Measurements from ENCODE around the gene RBM19. TPM values are rescaled to one million over a fixed set of nuclear protein-coding genes. Genes with fewer than 3 reads are reported as not detected.

RBM19 gene
- total RNA-seq, 2 experiments from 2014 or later, result 41.7 to 42.6 TPM

- POLR2A ChIA-PET, result no interaction called here
- Mint-ChIP-seq H3K27ac (no peak overlapping the region), H3K27me3 (no peaks in the 10 kb centered on the region), H3K9me3 (no peaks in the 10 kb centered on the region), H3K4me3 (no peak overlapping the region), H3K4me1 (peaks cover 1% of the 10 kb centered on the region), H3K36me3 (no peaks in the 10 kb centered on the region)
- DNase-seq, result no peak
- ATAC-seq (ENCODE audit: low read depth), result no peak
These were observed 121.5 kb downstream of the RBM19 start for GRCh38 chr12:113844495-113845210.

- Mint-ChIP-seq H3K36me3 (no peaks in the 10 kb centered on the region), H3K27me3 (no peaks in the 10 kb centered on the region), H3K27ac (no peak overlapping the region), H3K9me3 (no peaks in the 10 kb centered on the region), H3K4me3 (no peak overlapping the region), H3K4me1 (peaks cover 4% of the 10 kb centered on the region)
- ATAC-seq (ENCODE audit: low read depth) (no peak), DNase-seq (no peak)
- POLR2A ChIA-PET, result no interaction called here
These were observed 123.4 kb downstream of the RBM19 start for GRCh38 chr12:113842699-113843098.

GRCh38 chr12:113841786-113842185 is 124.3 kb downstream of the RBM19 start:
- H3K9me3 Mint-ChIP-seq, result no peaks in the 10 kb centered on the region
- ATAC-seq (ENCODE audit: low read depth), result no peak
- DNase-seq, result no peak
- POLR2A ChIA-PET, result no interaction called here
- H3K4me1 Mint-ChIP-seq, result peaks cover 4% of the 10 kb centered on the region
- H3K27ac Mint-ChIP-seq, result no peak overlapping the region
- no peaks in the 10 kb centered on the region for H3K36me3 Mint-ChIP-seq
- H3K27me3 Mint-ChIP-seq, result no peaks in the 10 kb centered on the region
- H3K4me3 Mint-ChIP-seq, result no peak overlapping the region

GRCh38 chr12:113840401-113841042 is 125.6 kb downstream of the RBM19 start:
- no peak overlapping the region for H3K4me3 Mint-ChIP-seq
- DNase-seq (no peak), ATAC-seq (ENCODE audit: low read depth) (no peak)
- no peaks in the 10 kb centered on the region for H3K9me3 Mint-ChIP-seq
- H3K27me3 Mint-ChIP-seq, result no peaks in the 10 kb centered on the region
- POLR2A ChIA-PET, result no interaction called here
- peak overlapping the region; percentile 18 for H3K27ac Mint-ChIP-seq
- peaks cover 4% of the 10 kb centered on the region for H3K4me1 Mint-ChIP-seq
- H3K36me3 Mint-ChIP-seq, result no peaks in the 10 kb centered on the region

GRCh38 chr12:113838896-113839295 is 127.2 kb downstream of the RBM19 start:
- Mint-ChIP-seq H3K9me3 (no peaks in the 10 kb centered on the region), H3K27ac (no peak overlapping the region), H3K4me3 (no peak overlapping the region), H3K4me1 (peaks cover 4% of the 10 kb centered on the region), H3K36me3 (no peaks in the 10 kb centered on the region), H3K27me3 (no peaks in the 10 kb centered on the region)
- no peak for DNase-seq
- POLR2A ChIA-PET, result no interaction called here
- peak; percentile 44 for ATAC-seq (ENCODE audit: low read depth)

- POLR2A ChIA-PET, result no interaction called here
- Mint-ChIP-seq H3K36me3 (no peaks in the 10 kb centered on the region), H3K4me3 (no peak overlapping the region), H3K4me1 (peaks cover 4% of the 10 kb centered on the region), H3K27me3 (no peaks in the 10 kb centered on the region), H3K27ac (no peak overlapping the region), H3K9me3 (no peaks in the 10 kb centered on the region)
- no peak for DNase-seq
- no peak for ATAC-seq (ENCODE audit: low read depth)
These were observed 128.4 kb downstream of the RBM19 start for GRCh38 chr12:113837528-113838296.

GRCh38 chr12:113837084-113837483 is 129.0 kb downstream of the RBM19 start:
- H3K4me1 Mint-ChIP-seq, result peaks cover 4% of the 10 kb centered on the region
- POLR2A ChIA-PET, result no interaction called here
- ATAC-seq (ENCODE audit: low read depth), result no peak
- no peaks in the 10 kb centered on the region for H3K27me3 Mint-ChIP-seq
- DNase-seq, result no peak
- no peaks in the 10 kb centered on the region for H3K36me3 Mint-ChIP-seq
- H3K9me3 Mint-ChIP-seq, result no peaks in the 10 kb centered on the region
- no peak overlapping the region for H3K4me3 Mint-ChIP-seq
- no peak overlapping the region for H3K27ac Mint-ChIP-seq

GRCh38 chr12:113835896-113836295 is 130.2 kb downstream of the RBM19 start:
- Mint-ChIP-seq H3K4me3 (no peak overlapping the region), H3K4me1 (peaks cover 4% of the 10 kb centered on the region), H3K27me3 (no peaks in the 10 kb centered on the region), H3K36me3 (no peaks in the 10 kb centered on the region), H3K27ac (no peak overlapping the region), H3K9me3 (no peaks in the 10 kb centered on the region)
- ATAC-seq (ENCODE audit: low read depth) (no peak), DNase-seq (no peak)
- POLR2A ChIA-PET, result no interaction called here

GRCh38 chr12:113835433-113835832 is 130.7 kb downstream of the RBM19 start:
- ATAC-seq (ENCODE audit: low read depth), result no peak
- no peaks in the 10 kb centered on the region for H3K9me3 Mint-ChIP-seq
- peaks cover 4% of the 10 kb centered on the region for H3K4me1 Mint-ChIP-seq
- H3K27me3 Mint-ChIP-seq, result no peaks in the 10 kb centered on the region
- H3K4me3 Mint-ChIP-seq, result no peak overlapping the region
- POLR2A ChIA-PET, result no interaction called here
- H3K36me3 Mint-ChIP-seq, result no peaks in the 10 kb centered on the region
- DNase-seq, result no peak
- H3K27ac Mint-ChIP-seq, result no peak overlapping the region

- POLR2A ChIA-PET, result no interaction called here
- H3K4me1 Mint-ChIP-seq, result no peaks in the 10 kb centered on the region
- H3K4me3 Mint-ChIP-seq, result no peak overlapping the region
- H3K36me3 Mint-ChIP-seq, result no peaks in the 10 kb centered on the region
- DNase-seq, result no peak
- no peak overlapping the region for H3K27ac Mint-ChIP-seq
- ATAC-seq (ENCODE audit: low read depth), result no peak
- no peaks in the 10 kb centered on the region for H3K27me3 Mint-ChIP-seq
- no peaks in the 10 kb centered on the region for H3K9me3 Mint-ChIP-seq
These were observed 132.7 kb downstream of the RBM19 start for GRCh38 chr12:113833422-113833821.

GRCh38 chr12:113831476-113831875 is 134.6 kb downstream of the RBM19 start:
- Mint-ChIP-seq H3K4me1 (no peaks in the 10 kb centered on the region), H3K27me3 (no peaks in the 10 kb centered on the region), H3K9me3 (no peaks in the 10 kb centered on the region), H3K27ac (no peak overlapping the region), H3K36me3 (no peaks in the 10 kb centered on the region), H3K4me3 (no peak overlapping the region)
- no peak for DNase-seq
- POLR2A ChIA-PET, result no interaction called here
- no peak for ATAC-seq (ENCODE audit: low read depth)

GRCh38 chr12:113831016-113831415 is 135.1 kb downstream of the RBM19 start:
- no peak overlapping the region for H3K27ac Mint-ChIP-seq
- no peak overlapping the region for H3K4me3 Mint-ChIP-seq
- H3K27me3 Mint-ChIP-seq, result no peaks in the 10 kb centered on the region
- H3K9me3 Mint-ChIP-seq, result no peaks in the 10 kb centered on the region
- no peak for ATAC-seq (ENCODE audit: low read depth)
- DNase-seq, result no peak
- POLR2A ChIA-PET, result no interaction called here
- H3K4me1 Mint-ChIP-seq, result no peaks in the 10 kb centered on the region
- no peaks in the 10 kb centered on the region for H3K36me3 Mint-ChIP-seq

GRCh38 chr12:113829212-113829611 is 136.9 kb downstream of the RBM19 start:
- H3K4me3 Mint-ChIP-seq, result no peak overlapping the region
- H3K27me3 Mint-ChIP-seq, result no peaks in the 10 kb centered on the region
- H3K36me3 Mint-ChIP-seq, result no peaks in the 10 kb centered on the region
- H3K27ac Mint-ChIP-seq, result no peak overlapping the region
- POLR2A ChIA-PET, result no interaction called here
- no peaks in the 10 kb centered on the region for H3K4me1 Mint-ChIP-seq
- H3K9me3 Mint-ChIP-seq, result no peaks in the 10 kb centered on the region
- no peak for ATAC-seq (ENCODE audit: low read depth)
- DNase-seq, result no peak

- DNase-seq (no peak), ATAC-seq (ENCODE audit: low read depth) (no peak)
- no peaks in the 10 kb centered on the region for H3K27me3 Mint-ChIP-seq
- H3K36me3 Mint-ChIP-seq, result no peaks in the 10 kb centered on the region
- no peaks in the 10 kb centered on the region for H3K4me1 Mint-ChIP-seq
- H3K27ac Mint-ChIP-seq, result no peak overlapping the region
- H3K9me3 Mint-ChIP-seq, result no peaks in the 10 kb centered on the region
- POLR2A ChIA-PET, result no interaction called here
- no peak overlapping the region for H3K4me3 Mint-ChIP-seq
These were observed 138.5 kb downstream of the RBM19 start for GRCh38 chr12:113827539-113828114.
